ENCODE measurements around the gene AQR. TPM values are rescaled to one million over a fixed set of nuclear protein-coding genes. Genes with fewer than 3 reads are reported as not detected.
A peak's percentile ranks its signal among the peaks of the same experiment; 100 is the strongest.
"Not testable (repeated sequence)": the region's sequence is repeated elsewhere in the genome, so short reads cannot be mapped to it uniquely, and the experiment has no call there.

The AQR gene
- total RNA-seq, 1 experiment from 2014 or later = 26.1 TPM

DNA sequence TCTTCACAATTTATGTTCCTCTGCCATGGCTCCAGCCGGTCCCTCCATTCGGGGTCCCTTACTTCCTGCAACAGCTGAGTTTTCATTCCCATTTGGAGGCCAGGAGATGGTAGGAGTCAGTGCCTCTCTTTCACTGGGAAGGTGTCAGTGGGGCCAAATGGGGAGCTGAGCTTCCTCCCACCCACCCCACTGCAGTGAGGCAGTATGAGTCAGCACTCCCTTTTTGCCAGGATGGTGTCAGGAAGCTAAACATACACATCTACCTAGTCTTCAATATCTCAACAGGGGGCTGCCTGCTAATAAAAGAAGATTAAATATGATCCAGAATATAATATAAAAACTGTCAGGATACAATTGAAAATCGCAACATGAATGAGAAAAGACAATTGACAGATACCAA is 161.5 kb downstream of the AQR start:
- H3K79me2 ChIP-seq (ENCODE audit: low read length) = no peaks in the 10 kb centered on the region
- no peaks in the 10 kb centered on the region for H3F3A ChIP-seq (ENCODE audit: low read length, unreplicated experiment)
- CTCF ChIA-PET = no interaction called here
- H4K20me1 ChIP-seq (ENCODE audit: low read length) = no peaks in the 10 kb centered on the region
- TF ChIP-seq CTCF (conservative IDR thresholded peaks at IDR 0.05; ENCODE audit: low read depth, low read length) = no peak
- TF ChIP-seq EZH2phosphoT487 (IDR thresholded peaks at IDR 0.05; ENCODE audit: borderline replicate concordance, low read length) = no peak
- TF ChIP-seq EZH2 (IDR thresholded peaks at IDR 0.05; ENCODE audit: low read length, unreplicated experiment) = no peak
- H3K9me2 ChIP-seq (replicated peaks; ENCODE audit: low read length) = no peaks in the 10 kb centered on the region
- no peak overlapping the region for H3K9ac ChIP-seq (ENCODE audit: low read length)
- intact Hi-C loops (cut with micrococcal nuclease) = loop anchor here (10.0 kb wide), 1 partner anchor 97 kb away; no protein-coding TSS in a partner anchor
- no TSS peak for BruUV-seq (replicated peaks)
- DNase-seq (peak; percentile 27), ATAC-seq (no peak)
- H3K27me3 ChIP-seq (ENCODE audit: low read length) = no peaks in the 10 kb centered on the region
- peaks cover 12% of the 10 kb centered on the region; the same call in 1 of the 2 replicates for H3K4me1 ChIP-seq (ENCODE audit: insufficient read depth, low read length)
- no peaks in the 10 kb centered on the region for H3K36me3 ChIP-seq (ENCODE audit: low read depth, low read length)
- H2AFZ ChIP-seq (ENCODE audit: low read length) = no peak overlapping the region
- H3K27ac ChIP-seq (ENCODE audit: low read length) = no peak overlapping the region
- POLR2A ChIA-PET (ENCODE audit: unreplicated experiment) = no interaction called here
- no peaks in the 10 kb centered on the region for H3K9me3 ChIP-seq (ENCODE audit: low read length)
- H3K4me2 ChIP-seq (ENCODE audit: low read length) = no peak overlapping the region
- no peak overlapping the region for H3K4me3 ChIP-seq (ENCODE audit: low read length)

DNA sequence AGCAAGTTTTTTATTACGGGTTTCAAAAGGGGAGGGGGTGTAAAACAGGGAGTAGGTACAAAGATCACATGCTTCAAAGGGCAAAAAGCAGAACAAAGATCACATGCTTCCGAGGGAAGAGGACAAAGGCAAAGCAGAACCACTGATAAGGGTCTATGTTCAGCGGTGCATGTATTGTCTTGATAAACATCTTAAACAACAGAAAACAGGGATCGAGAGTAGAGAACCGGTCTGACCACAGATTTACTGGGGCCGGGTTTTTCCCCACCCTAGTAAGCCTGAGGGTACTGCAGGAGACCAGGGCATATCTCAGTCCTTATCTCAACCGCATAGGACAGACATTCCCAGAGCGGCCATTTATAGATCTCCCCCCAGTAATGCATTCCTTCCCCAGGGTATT is 162.3 kb downstream of the AQR start:
- CTCF ChIA-PET; POLR2A ChIA-PET (ENCODE audit: unreplicated experiment); H3K79me2 ChIP-seq (ENCODE audit: low read length); H3K27ac ChIP-seq (ENCODE audit: low read length); H2AFZ ChIP-seq (ENCODE audit: low read length); ATAC-seq; H3K4me2 ChIP-seq (ENCODE audit: low read length); DNase-seq; H3K36me3 ChIP-seq (ENCODE audit: low read depth, low read length); H3K9me2 ChIP-seq (replicated peaks; ENCODE audit: low read length); H3F3A ChIP-seq (ENCODE audit: low read length, unreplicated experiment); H3K9ac ChIP-seq (ENCODE audit: low read length); H3K27me3 ChIP-seq (ENCODE audit: low read length); H3K4me3 ChIP-seq (ENCODE audit: low read length); BruUV-seq (replicated peaks); H4K20me1 ChIP-seq (ENCODE audit: low read length); H3K9me3 ChIP-seq (ENCODE audit: low read length): not testable (repeated sequence)
- intact Hi-C loops (cut with micrococcal nuclease) = loop anchor here (10.0 kb wide), 1 partner anchor 98 kb away; no protein-coding TSS in a partner anchor
- peaks cover 12% of the 10 kb centered on the region; the same call in 1 of the 2 replicates for H3K4me1 ChIP-seq (ENCODE audit: insufficient read depth, low read length)

- no TSS peak for BruUV-seq (replicated peaks)
- no peak for ATAC-seq
- POLR2A ChIA-PET (ENCODE audit: unreplicated experiment) = no interaction called here
Measured at GRCh38 chr15:34804776-34805175, 164.8 kb downstream of the AQR start.

More at GRCh38 chr15:34804776-34805175, 164.8 kb downstream of the AQR start:
- no peaks in the 10 kb centered on the region for H3F3A ChIP-seq (ENCODE audit: low read length, unreplicated experiment)
- no peaks in the 10 kb centered on the region for H3K9me3 ChIP-seq (ENCODE audit: low read length)
- no peaks in the 10 kb centered on the region for H4K20me1 ChIP-seq (ENCODE audit: low read length)
- H3K4me1 ChIP-seq (ENCODE audit: insufficient read depth, low read length) = no peaks in the 10 kb centered on the region
- no peaks in the 10 kb centered on the region for H3K9me2 ChIP-seq (replicated peaks; ENCODE audit: low read length)
- no peak for DNase-seq
- no peaks in the 10 kb centered on the region for H3K27me3 ChIP-seq (ENCODE audit: low read length)
- TF ChIP-seq CTCF (conservative IDR thresholded peaks at IDR 0.05; ENCODE audit: low read depth, low read length) = no peak
- TF ChIP-seq EZH2phosphoT487 (IDR thresholded peaks at IDR 0.05; ENCODE audit: borderline replicate concordance, low read length) = no peak
- TF ChIP-seq EZH2 (IDR thresholded peaks at IDR 0.05; ENCODE audit: low read length, unreplicated experiment) = no peak
- no peaks in the 10 kb centered on the region for H3K36me3 ChIP-seq (ENCODE audit: low read depth, low read length)
- H3K4me3 ChIP-seq (ENCODE audit: low read length) = no peak overlapping the region
- H3K9ac ChIP-seq (ENCODE audit: low read length) = no peak overlapping the region
- intact Hi-C loops (cut with micrococcal nuclease) = loop anchor here (10.0 kb wide), 1 partner anchor 100 kb away; no protein-coding TSS in a partner anchor
- H3K79me2 ChIP-seq (ENCODE audit: low read length) = no peaks in the 10 kb centered on the region
- H3K4me2 ChIP-seq (ENCODE audit: low read length) = no peak overlapping the region
- CTCF ChIA-PET = no interaction called here
- no peak overlapping the region for H2AFZ ChIP-seq (ENCODE audit: low read length)
- H3K27ac ChIP-seq (ENCODE audit: low read length) = no peak overlapping the region

All from PC-3 (cell line).